ENCODE data around the gene CAMSAP1. TPM values are rescaled to one million over a fixed set of nuclear protein-coding genes. Genes with fewer than 3 reads are reported as not detected.

CAMSAP1 gene
- total RNA-seq, 4 donors from 2014 or later: 15.6 to 61.2 (median 43.2) TPM

DNA sequence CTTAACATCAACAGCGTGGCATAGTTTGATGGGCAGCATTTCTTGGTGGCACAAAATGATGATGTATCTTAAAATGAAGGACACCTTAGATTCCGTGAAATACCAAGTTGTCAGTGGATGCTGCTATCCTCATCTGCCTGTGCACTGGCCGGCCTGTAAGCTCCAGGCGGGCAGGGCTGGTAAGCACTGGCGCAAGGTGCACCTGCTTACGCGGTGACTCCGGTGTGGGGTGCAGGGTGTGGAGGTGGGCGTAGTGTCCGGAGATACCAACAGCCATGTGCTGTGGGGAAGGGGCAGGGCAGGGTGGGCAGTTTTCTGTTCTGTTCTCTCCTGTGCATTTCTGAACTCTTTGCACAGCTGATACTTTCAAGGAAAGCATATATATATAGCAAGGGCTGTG is 103.9 kb downstream of the CAMSAP1 start:
- DNase-seq: no peak
- no peaks in the 10 kb centered on the region for H3K27me3 ChIP-seq
- no peaks in the 10 kb centered on the region for H3K4me1 ChIP-seq
- no peak overlapping the region for H3K27ac ChIP-seq
- no peaks in the 10 kb centered on the region for H3K9me3 ChIP-seq
- no peak overlapping the region for H3K4me3 ChIP-seq
- H3K36me3 ChIP-seq: no peaks in the 10 kb centered on the region
- TF ChIP-seq POLR2A (IDR thresholded peaks at IDR 0.05): no peak
- TF ChIP-seq, protein P1, sequence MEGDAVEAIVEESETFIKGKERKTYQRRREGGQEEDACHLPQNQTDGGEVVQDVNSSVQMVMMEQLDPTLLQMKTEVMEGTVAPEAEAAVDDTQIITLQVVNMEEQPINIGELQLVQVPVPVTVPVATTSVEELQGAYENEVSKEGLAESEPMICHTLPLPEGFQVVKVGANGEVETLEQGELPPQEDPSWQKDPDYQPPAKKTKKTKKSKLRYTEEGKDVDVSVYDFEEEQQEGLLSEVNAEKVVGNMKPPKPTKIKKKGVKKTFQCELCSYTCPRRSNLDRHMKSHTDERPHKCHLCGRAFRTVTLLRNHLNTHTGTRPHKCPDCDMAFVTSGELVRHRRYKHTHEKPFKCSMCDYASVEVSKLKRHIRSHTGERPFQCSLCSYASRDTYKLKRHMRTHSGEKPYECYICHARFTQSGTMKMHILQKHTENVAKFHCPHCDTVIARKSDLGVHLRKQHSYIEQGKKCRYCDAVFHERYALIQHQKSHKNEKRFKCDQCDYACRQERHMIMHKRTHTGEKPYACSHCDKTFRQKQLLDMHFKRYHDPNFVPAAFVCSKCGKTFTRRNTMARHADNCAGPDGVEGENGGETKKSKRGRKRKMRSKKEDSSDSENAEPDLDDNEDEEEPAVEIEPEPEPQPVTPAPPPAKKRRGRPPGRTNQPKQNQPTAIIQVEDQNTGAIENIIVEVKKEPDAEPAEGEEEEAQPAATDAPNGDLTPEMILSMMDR (IDR thresholded peaks at IDR 0.05): no peak
- intact Hi-C loops (cut with DNase I; ENCODE audit: low total_unique reads): no loop called here

DNA sequence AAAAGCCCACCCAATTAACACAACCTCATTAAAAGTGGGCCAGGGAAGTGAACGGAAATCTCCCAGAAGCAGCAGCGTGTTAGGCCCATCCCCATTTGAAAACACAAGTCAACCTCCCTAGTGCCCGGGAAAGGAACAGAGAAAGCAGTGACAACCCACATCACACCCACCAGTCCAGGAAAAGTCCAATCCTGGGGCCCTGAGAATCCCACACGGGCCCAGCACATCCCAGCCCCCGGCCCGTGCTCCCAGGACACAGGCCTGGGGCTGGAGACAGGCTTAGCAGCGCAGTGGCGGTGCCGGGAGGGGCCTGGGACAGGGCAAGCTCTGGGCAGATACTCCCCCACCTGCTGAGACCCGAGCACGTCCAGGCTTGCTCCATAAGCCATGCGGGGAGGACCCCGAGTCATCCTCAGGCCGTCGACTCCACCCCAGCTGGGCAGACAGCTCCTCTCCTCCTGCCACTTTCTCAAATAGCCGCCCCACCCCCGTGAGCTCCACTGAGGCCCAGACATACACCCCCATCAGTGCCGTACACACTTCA is 104.4 kb downstream of the CAMSAP1 start:
- H3K27me3 ChIP-seq: no peaks in the 10 kb centered on the region
- no peaks in the 10 kb centered on the region for H3K9me3 ChIP-seq
- no peak for DNase-seq
- no peak overlapping the region for H3K27ac ChIP-seq
- no peak overlapping the region for H3K4me3 ChIP-seq
- H3K4me1 ChIP-seq: no peaks in the 10 kb centered on the region
- intact Hi-C loops (cut with DNase I; ENCODE audit: low total_unique reads): no loop called here
- no peaks in the 10 kb centered on the region for H3K36me3 ChIP-seq
- TF ChIP-seq, protein P1 (IDR thresholded peaks at IDR 0.05): no peak
- TF ChIP-seq POLR2A (IDR thresholded peaks at IDR 0.05): no peak

DNA sequence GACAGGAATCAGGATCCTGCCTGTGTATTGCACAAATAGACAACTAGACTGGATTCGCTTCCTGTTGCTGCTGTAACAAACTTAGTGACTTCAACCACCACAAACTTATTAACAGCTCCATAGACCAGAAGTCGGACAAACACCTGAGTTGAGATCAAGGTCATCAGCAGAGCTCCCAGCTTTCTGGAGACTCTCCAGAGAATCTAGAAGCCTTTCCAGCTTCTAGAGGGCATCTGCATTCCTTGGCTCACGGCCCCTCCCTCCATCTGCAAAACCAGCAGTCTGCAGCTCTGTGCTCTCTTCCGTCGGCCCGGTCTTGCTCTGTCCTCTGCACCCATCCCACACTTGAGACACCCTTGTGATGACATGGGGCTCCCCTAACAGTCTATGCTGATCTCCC is 106.3 kb downstream of the CAMSAP1 start:
- Histone ChIP-seq H3K27ac (no peak overlapping the region), H3K4me3 (no peak overlapping the region), H3K27me3 (no peaks in the 10 kb centered on the region), H3K36me3 (no peaks in the 10 kb centered on the region), H3K4me1 (no peaks in the 10 kb centered on the region), H3K9me3 (no peaks in the 10 kb centered on the region)
- TF ChIP-seq POLR2A (IDR thresholded peaks at IDR 0.05): no peak
- TF ChIP-seq, protein P1 (IDR thresholded peaks at IDR 0.05): no peak
- intact Hi-C loops (cut with DNase I; ENCODE audit: low total_unique reads): no loop called here
- no peak for DNase-seq

DNA sequence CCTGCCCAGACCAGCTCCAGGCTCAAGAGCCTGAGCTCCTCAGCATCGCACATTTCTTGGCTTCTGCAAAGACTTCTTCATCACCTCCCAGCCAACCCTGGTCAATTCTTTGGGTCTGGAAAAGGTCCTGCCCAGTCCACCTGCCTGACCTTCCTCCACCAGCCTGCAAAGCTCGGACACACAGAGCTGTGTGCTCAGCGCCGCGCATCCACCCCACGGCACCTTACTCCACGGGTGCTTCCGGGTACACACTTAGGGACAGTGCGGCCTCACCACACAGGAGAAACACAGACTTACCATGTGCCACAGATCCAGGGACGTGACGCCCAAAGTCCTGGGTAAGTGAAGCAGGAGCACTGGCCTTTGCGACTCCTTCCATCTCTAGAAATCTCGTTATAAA is 108.1 kb downstream of the CAMSAP1 start:
- Histone ChIP-seq H3K4me1 (no peaks in the 10 kb centered on the region), H3K36me3 (no peaks in the 10 kb centered on the region), H3K27me3 (no peaks in the 10 kb centered on the region), H3K27ac (no peak overlapping the region), H3K9me3 (no peaks in the 10 kb centered on the region), H3K4me3 (no peak overlapping the region)
- intact Hi-C loops (cut with DNase I; ENCODE audit: low total_unique reads): no loop called here
- TF ChIP-seq POLR2A (IDR thresholded peaks at IDR 0.05): no peak
- TF ChIP-seq, protein P1 (IDR thresholded peaks at IDR 0.05): no peak
- DNase-seq: no peak

DNA sequence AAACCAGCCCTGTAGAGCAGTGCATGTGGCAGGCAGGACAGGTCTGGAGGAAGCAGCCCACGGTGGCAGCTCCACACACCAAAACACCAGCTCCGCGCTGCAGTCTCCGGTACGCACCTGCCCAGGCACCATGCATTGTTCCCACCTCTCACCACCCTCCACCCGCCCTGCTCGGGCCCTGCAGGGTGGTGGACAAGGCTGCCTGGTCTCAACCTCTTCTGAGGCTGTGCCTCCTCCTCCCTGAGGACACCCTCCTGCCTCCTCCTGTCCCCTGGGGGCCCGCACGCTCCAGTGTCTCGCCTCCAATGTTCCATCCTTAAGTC is 109.1 kb downstream of the CAMSAP1 start:
- Histone ChIP-seq H3K27me3 (no peaks in the 10 kb centered on the region), H3K27ac (no peak overlapping the region), H3K4me3 (no peak overlapping the region), H3K4me1 (no peaks in the 10 kb centered on the region), H3K36me3 (no peaks in the 10 kb centered on the region), H3K9me3 (no peaks in the 10 kb centered on the region)
- intact Hi-C loops (cut with DNase I; ENCODE audit: low total_unique reads): no loop called here
- TF ChIP-seq, protein P1 (IDR thresholded peaks at IDR 0.05): no peak
- TF ChIP-seq POLR2A (IDR thresholded peaks at IDR 0.05): no peak
- DNase-seq: no peak
